GM12891 (cell line): ENCODE data around the gene ING3.

Experiments
- POLR2A ChIP-seq: IDR thresholded peaks from 2 replicates; pipeline ENCODE4 v1.6.1; 2011; ENCODE audit warnings: low read depth, low read length, control low read depth
- POLR2AphosphoS5 ChIP-seq: IDR thresholded peaks from 2 replicates; pipeline ENCODE4 v1.6.1; 2011; ENCODE audit warnings: low read depth, low read length, control low read depth

- TF ChIP-seq POLR2A (no peak), POLR2AphosphoS5 (no peak)
Measured at GRCh38 chr7:121008816-121009215, 58.2 kb downstream of the ING3 start.
